ENCODE data around the gene KRT1. TPM values are rescaled to one million over a fixed set of nuclear protein-coding genes. Genes with fewer than 3 reads are reported as not detected.

The KRT1 gene
- total RNA-seq, 3 donors from 2014 or later, result not detected

GRCh38 chr12:52656616-52657015 is 23.6 kb downstream of the KRT1 start:
- Histone ChIP-seq H3K9me3 (no peaks in the 10 kb centered on the region), H3K36me3 (no peaks in the 10 kb centered on the region), H3K4me1 (no peaks in the 10 kb centered on the region), H3K27me3 (peaks cover 0 to 4% of the 10 kb centered on the region in 2 donors), H3K4me3 (no peak overlapping the region), H3K27ac (no peak overlapping the region)
- DNase-seq (ENCODE audit: low spot score in 2 of 2), result no peak
- intact Hi-C loops (cut with DNase I; ENCODE audit: low total_unique reads), result no loop called here
- no peak for TF ChIP-seq POLR2A (IDR thresholded peaks at IDR 0.05)
- no peak for TF ChIP-seq POLR2AphosphoS5 (IDR thresholded peaks at IDR 0.05)
- no peak for TF ChIP-seq CTCF (IDR thresholded peaks at IDR 0.05)

DNA sequence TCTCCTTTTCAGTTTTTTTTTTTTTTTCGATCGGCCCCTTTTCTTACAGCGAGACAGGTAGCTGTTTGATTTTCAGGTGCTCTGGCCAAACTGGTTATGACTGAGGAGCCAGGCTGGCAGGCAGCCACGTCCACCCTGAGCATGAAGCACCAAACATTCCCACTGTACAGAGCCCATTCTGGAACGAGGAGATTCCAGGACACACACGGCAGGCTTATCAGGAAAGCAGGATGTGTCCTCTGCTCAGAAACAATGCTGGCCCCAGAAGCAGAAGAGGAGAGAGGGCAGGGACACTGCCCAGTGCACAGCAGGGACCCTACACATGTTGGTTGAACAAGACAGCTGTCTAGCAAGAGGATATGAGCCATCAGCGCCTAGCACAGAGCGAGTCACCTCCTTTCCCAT is 24.5 kb downstream of the KRT1 start:
- TF ChIP-seq CTCF (IDR thresholded peaks at IDR 0.05) (no peak), POLR2AphosphoS5 (IDR thresholded peaks at IDR 0.05) (no peak), POLR2A (IDR thresholded peaks at IDR 0.05) (no peak)
- H3K4me3 ChIP-seq, result no peak overlapping the region
- H3K36me3 ChIP-seq, result no peaks in the 10 kb centered on the region
- no peaks in the 10 kb centered on the region for H3K9me3 ChIP-seq
- H3K4me1 ChIP-seq, result no peaks in the 10 kb centered on the region
- intact Hi-C loops (cut with DNase I; ENCODE audit: low total_unique reads), result no loop called here
- DNase-seq (ENCODE audit: low spot score in 2 of 2), result no peak
- no peak overlapping the region for H3K27ac ChIP-seq
- H3K27me3 ChIP-seq, result peaks cover 0 to 4% of the 10 kb centered on the region in 2 donors

DNA sequence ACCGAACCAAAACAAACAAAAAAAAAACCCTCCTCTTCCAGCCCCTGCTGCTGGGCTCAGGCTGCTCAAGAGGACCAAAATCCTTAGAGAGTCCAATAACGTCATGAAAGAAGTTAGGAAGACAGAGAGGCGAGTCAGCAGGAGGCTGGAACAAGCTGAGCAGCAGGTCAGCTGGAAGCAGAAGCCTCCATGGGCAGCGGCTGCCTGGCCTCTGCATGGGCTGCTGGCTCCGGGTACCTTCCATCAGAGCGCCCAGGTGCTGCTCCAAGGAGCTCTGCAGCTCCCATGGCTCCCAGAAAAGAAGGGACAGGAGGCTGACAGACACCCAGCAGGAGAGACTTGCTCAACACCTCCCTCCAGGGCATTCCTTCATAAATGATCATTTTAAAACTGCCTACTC is 25.0 kb downstream of the KRT1 start:
- no peaks in the 10 kb centered on the region for H3K36me3 ChIP-seq
- no peaks in the 10 kb centered on the region for H3K9me3 ChIP-seq
- TF ChIP-seq POLR2A (IDR thresholded peaks at IDR 0.05), result no peak
- no peak for TF ChIP-seq POLR2AphosphoS5 (IDR thresholded peaks at IDR 0.05)
- TF ChIP-seq CTCF (IDR thresholded peaks at IDR 0.05), result no peak
- intact Hi-C loops (cut with DNase I; ENCODE audit: low total_unique reads), result no loop called here
- no peak overlapping the region for H3K27ac ChIP-seq
- no peaks in the 10 kb centered on the region for H3K4me1 ChIP-seq
- DNase-seq (ENCODE audit: low spot score in 2 of 2), result no peak
- peaks cover 0 to 4% of the 10 kb centered on the region in 2 donors for H3K27me3 ChIP-seq
- H3K4me3 ChIP-seq, result no peak overlapping the region

GRCh38 chr12:52651726-52652261 is 28.4 kb downstream of the KRT1 start, which contains the start of gene KRT2:
Gene KRT2, minus strand, starts transcription at chr12:52652211. Its CDS starts 69 bp downstream, at chr12:52652142.
- no peak for TF ChIP-seq POLR2A (IDR thresholded peaks at IDR 0.05)
- no peak for TF ChIP-seq POLR2AphosphoS5 (IDR thresholded peaks at IDR 0.05)
- no peak for TF ChIP-seq CTCF (IDR thresholded peaks at IDR 0.05)
- Histone ChIP-seq H3K27ac (no peak within 1 kb of the TSS), H3K36me3 (no peaks in the 10 kb centered on the region), H3K4me1 (no peaks in the 10 kb centered on the region), H3K4me3 (no peak within 1 kb of the TSS), H3K9me3 (no peaks in the 10 kb centered on the region), H3K27me3 (no peaks in the 10 kb centered on the region)
- no peak for DNase-seq (ENCODE audit: low spot score in 2 of 2)
- intact Hi-C loops (cut with DNase I; ENCODE audit: low total_unique reads), result no loop called here

DNA sequence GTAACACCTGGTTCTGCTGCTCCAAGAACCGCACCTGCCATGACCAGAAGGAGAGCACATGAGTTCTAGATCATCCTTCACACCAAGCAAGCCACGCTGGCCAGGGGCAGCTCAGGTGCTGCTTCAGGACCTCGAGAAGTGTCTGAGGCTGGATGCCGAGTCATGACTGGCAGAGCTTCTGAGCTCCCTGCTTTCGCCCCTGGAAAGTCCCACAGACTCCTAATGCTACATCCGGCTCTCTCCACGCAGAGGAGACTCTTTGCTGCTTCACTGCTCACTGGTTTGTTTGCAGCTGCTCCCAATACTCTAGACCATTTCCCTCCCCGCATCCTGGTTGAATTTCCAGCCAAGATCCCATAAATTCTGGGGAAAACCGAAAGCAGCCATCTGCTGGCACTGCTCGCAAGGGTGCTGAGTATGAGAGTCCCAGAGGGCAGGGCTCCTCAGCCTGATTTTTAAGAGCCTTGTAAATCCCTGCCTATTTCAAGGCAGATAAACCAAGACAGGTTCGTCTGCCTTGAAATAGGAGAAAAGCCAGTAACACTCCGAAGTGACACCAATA is 29.6 kb downstream of the KRT1 start:
- DNase-seq (ENCODE audit: low spot score in 2 of 2), result peak in 1 of 2 donors; percentile 10
- Histone ChIP-seq H3K4me1 (no peaks in the 10 kb centered on the region), H3K27me3 (no peaks in the 10 kb centered on the region), H3K9me3 (no peaks in the 10 kb centered on the region), H3K36me3 (no peaks in the 10 kb centered on the region), H3K27ac (no peak overlapping the region), H3K4me3 (no peak overlapping the region)
- intact Hi-C loops (cut with DNase I; ENCODE audit: low total_unique reads), result no loop called here
- TF ChIP-seq CTCF (IDR thresholded peaks at IDR 0.05), result no peak
- TF ChIP-seq POLR2A (IDR thresholded peaks at IDR 0.05), result no peak
- no peak for TF ChIP-seq POLR2AphosphoS5 (IDR thresholded peaks at IDR 0.05)
